HepG2 (cell line): ENCODE measurements around the gene KRTAP12-1. TPM values are rescaled to one million over a fixed set of nuclear protein-coding genes. Genes with fewer than 3 reads are reported as not detected.

Experiments
- AGO2 ChIP-seq: fragments of 200-400 bp; formaldehyde crosslinking; optimal IDR thresholded peaks from 2 replicates; pipeline ENCODE3; 2017; ENCODE audit warnings: mild to moderate bottlenecking, low read depth, low read length, moderate library complexity
- BRCA1 ChIP-seq: sonication (generic); formaldehyde crosslinking; IDR thresholded peaks from 2 replicates; pipeline ENCODE4 v1.4.0; 2020; ENCODE audit warnings: missing genetic modification reagents
- CTCF ChIP-seq: sonication (generic); formaldehyde crosslinking; IDR thresholded peaks from 2 replicates; pipeline ENCODE4 v1.5.0; 2020; ENCODE audit warnings: mild to moderate bottlenecking, missing genetic modification reagents, moderate library complexity
- IRX3 ChIP-seq: sonication (generic); formaldehyde crosslinking; IDR thresholded peaks from 2 replicates; pipeline ENCODE4 v1.8.1; 2023; ENCODE audit warnings: mild to moderate bottlenecking, low read depth, missing genetic modification reagents, borderline replicate concordance
- MEF2D ChIP-seq: sonication (generic); formaldehyde crosslinking; IDR thresholded peaks from 2 replicates; pipeline ENCODE4 v1.5.1; 2020; ENCODE audit warnings: mild to moderate bottlenecking, missing genetic modification reagents
- MIER3 ChIP-seq: IDR thresholded peaks from 2 replicates; pipeline ENCODE4 v1.6.1; 2016; ENCODE audit warnings: missing compliant biosample characterization, borderline replicate concordance
- MYC ChIP-seq: sonication (generic); formaldehyde crosslinking; IDR thresholded peaks from 2 replicates; pipeline ENCODE4 v1.9.0; 2021; ENCODE audit warnings: missing genetic modification reagents, borderline replicate concordance
- THAP9 ChIP-seq: sonication (generic); formaldehyde crosslinking; IDR thresholded peaks from 2 replicates; pipeline ENCODE4; 2020; ENCODE audit warnings: missing genetic modification reagents, mild to moderate bottlenecking, borderline replicate concordance
- ZNF251 ChIP-seq: sonication (generic); formaldehyde crosslinking; IDR thresholded peaks from 2 replicates; pipeline ENCODE4 v1.9.0; 2021; ENCODE audit warnings: mild to moderate bottlenecking, missing genetic modification reagents
- ZNF460 ChIP-seq: sonication (generic); formaldehyde crosslinking; IDR thresholded peaks from 2 replicates; pipeline ENCODE4 v1.5.1; 2020; ENCODE audit warnings: missing genetic modification reagents, mild to moderate bottlenecking, borderline replicate concordance
- ZNF598 ChIP-seq: sonication (generic); formaldehyde crosslinking; IDR thresholded peaks from 2 replicates; pipeline ENCODE4 v1.5.1; 2020; ENCODE audit warnings: mild to moderate bottlenecking, missing genetic modification reagents, borderline replicate concordance
- ZNF605 ChIP-seq: sonication (generic); formaldehyde crosslinking; IDR thresholded peaks from 2 replicates; pipeline ENCODE4 v1.8.0; 2022; ENCODE audit warnings: mild to moderate bottlenecking, missing genetic modification reagents
- polyA plus RNA-seq, 8 experiments: library from polyadenylated mRNA; depleted of rRNA in 3 of 8; stranded (reverse) in 7 of 8; unstranded in 1 of 8; fragments of >200 nt; fragmentation: Illumina TruSeq in 4 of 8; extraction: Trizol in 4 of 8; gene quantifications; 2 replicates each; pipeline versions ENCODE4 v1.2.1 to v1.2.3, GENCODE V29; 2011 to 2016; ENCODE audit warnings: low read depth in 4 of 8, missing spikeins in 1 of 8, mixed read lengths in 1 of 8; ENCODE audit not compliant: insufficient read depth in 1 of 8
- total RNA-seq, 5 experiments: library from RNA; depleted of rRNA; stranded (reverse); fragments of >200 nt; fragmentation: Illumina TruSeq; extraction: Trizol; gene quantifications; 2 replicates each; pipeline ENCODE4 v1.2.3, GENCODE V29; 2016; ENCODE audit warnings: low read depth in 1 of 5
- TF ChIP-seq, protein P1 (sequence below): sonication (generic); formaldehyde crosslinking; IDR thresholded peaks from 2 replicates; pipeline ENCODE4 v1.4.0; 2020; ENCODE audit warnings: low read depth, mild to moderate bottlenecking, missing genetic modification reagents
- TF ChIP-seq, protein P2 (sequence below): sonication (generic); formaldehyde crosslinking; IDR thresholded peaks from 2 replicates; pipeline ENCODE4 v1.4.0; 2020; ENCODE audit warnings: missing genetic modification reagents
- TF ChIP-seq, protein P3 (sequence below): IDR thresholded peaks from 2 replicates; pipeline ENCODE4 v1.6.1; 2016; ENCODE audit warnings: low read depth, borderline replicate concordance
- TF ChIP-seq, protein P4 (sequence below): sonication (generic); formaldehyde crosslinking; IDR thresholded peaks from 2 replicates; pipeline ENCODE4 v1.4.0; 2020; ENCODE audit warnings: missing genetic modification reagents, mild to moderate bottlenecking, borderline replicate concordance

The KRTAP12-1 gene
- total and polyA plus RNA-seq, 2 of the 13 experiments (the other 11 are each of a cell fraction or from before 2014, with no cell fraction given): not detected

GRCh38 chr21:44702973-44703730 is 21.2 kb upstream of the KRTAP12-1 start (continued):
- TF ChIP-seq ZNF460: no peak
- peak; percentile 73; the same call in 1 of the 2 replicates for TF ChIP-seq MIER3 (CRISPR knock-in tag)
- TF ChIP-seq MEF2D (CRISPR knock-in tag): peak; percentile 30; the same call in 1 of the 2 replicates
- no peak for TF ChIP-seq CTCF (CRISPR knock-in tag)
- peak; percentile 23; the same call in 1 of the 2 replicates for TF ChIP-seq MYC (CRISPR knock-in tag)
- no peak for TF ChIP-seq ZNF251
- peak; percentile 63; the same call in 1 of the 2 replicates for TF ChIP-seq ZNF598 (CRISPR knock-in tag)
- peak; percentile 18; the same call in 1 of the 2 replicates for TF ChIP-seq THAP9 (CRISPR knock-in tag)
- TF ChIP-seq, protein P1, sequence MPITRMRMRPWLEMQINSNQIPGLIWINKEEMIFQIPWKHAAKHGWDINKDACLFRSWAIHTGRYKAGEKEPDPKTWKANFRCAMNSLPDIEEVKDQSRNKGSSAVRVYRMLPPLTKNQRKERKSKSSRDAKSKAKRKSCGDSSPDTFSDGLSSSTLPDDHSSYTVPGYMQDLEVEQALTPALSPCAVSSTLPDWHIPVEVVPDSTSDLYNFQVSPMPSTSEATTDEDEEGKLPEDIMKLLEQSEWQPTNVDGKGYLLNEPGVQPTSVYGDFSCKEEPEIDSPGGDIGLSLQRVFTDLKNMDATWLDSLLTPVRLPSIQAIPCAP (CRISPR knock-in tag): no peak
- TF ChIP-seq, protein P2, sequence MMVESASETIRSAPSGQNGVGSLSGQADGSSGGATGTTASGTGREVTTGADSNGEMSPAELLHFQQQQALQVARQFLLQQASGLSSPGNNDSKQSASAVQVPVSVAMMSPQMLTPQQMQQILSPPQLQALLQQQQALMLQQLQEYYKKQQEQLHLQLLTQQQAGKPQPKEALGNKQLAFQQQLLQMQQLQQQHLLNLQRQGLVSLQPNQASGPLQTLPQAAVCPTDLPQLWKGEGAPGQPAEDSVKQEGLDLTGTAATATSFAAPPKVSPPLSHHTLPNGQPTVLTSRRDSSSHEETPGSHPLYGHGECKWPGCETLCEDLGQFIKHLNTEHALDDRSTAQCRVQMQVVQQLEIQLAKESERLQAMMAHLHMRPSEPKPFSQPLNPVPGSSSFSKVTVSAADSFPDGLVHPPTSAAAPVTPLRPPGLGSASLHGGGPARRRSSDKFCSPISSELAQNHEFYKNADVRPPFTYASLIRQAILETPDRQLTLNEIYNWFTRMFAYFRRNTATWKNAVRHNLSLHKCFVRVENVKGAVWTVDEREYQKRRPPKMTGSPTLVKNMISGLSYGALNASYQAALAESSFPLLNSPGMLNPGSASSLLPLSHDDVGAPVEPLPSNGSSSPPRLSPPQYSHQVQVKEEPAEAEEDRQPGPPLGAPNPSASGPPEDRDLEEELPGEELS (CRISPR knock-in tag): 0 out of 2 replicates have a peak, but pooled peaks have one; percentile 19
- TF ChIP-seq AGO2: no peak
- TF ChIP-seq, protein P3, sequence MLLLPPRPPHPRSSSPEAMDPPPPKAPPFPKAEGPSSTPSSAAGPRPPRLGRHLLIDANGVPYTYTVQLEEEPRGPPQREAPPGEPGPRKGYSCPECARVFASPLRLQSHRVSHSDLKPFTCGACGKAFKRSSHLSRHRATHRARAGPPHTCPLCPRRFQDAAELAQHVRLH (CRISPR knock-in tag): peak; percentile 33; the same call in 1 of the 2 replicates
- no peak for TF ChIP-seq ZNF605 (CRISPR knock-in tag)
- TF ChIP-seq, protein P4, sequence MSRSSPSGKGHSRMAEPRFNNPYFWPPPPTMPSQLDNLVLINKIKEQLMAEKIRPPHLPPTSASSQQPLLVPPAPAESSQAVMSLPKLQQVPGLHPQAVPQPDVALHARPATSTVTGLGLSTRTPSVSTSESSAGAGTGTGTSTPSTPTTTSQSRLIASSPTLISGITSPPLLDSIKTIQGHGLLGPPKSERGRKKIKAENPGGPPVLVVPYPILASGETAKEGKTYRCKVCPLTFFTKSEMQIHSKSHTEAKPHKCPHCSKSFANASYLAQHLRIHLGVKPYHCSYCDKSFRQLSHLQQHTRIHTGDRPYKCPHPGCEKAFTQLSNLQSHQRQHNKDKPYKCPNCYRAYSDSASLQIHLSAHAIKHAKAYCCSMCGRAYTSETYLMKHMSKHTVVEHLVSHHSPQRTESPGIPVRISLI (CRISPR knock-in tag): no peak
- no peak for TF ChIP-seq IRX3 (CRISPR knock-in tag)
- TF ChIP-seq BRCA1 (CRISPR knock-in tag): no peak
